Natural killer cell (primary cell): ENCODE results near the gene MARCO. TPM values are rescaled to one million over a fixed set of nuclear protein-coding genes. Genes with fewer than 3 reads are reported as not detected.
A peak's percentile ranks its signal among the peaks of the same experiment; 100 is the strongest.

Experiments used
- ATAC-seq, 3 donors: fragments of 150-1000 bp in 2 of 3; fragments of 200-7000 bp in 1 of 3; cut with Tn5 transposase; 1 replicate in 1 of 3; 2 replicates in 2 of 3; pipeline ENCODE4 v1.10.0; 2021; ENCODE audit warnings: mild to moderate bottlenecking in 2 of 3, moderate library complexity in 2 of 3
- DNase-seq, 2 donors: peaks; one replicate each; pipeline versions ENCODE4 v3.0.0 to v3.0.0-alpha.2; 2013 to 2021; ENCODE audit warnings: mixed read lengths in 1 of 2
- H3K27ac ChIP-seq: one replicate; pipeline ENCODE4 v1.5.1; 2013; ENCODE audit warnings: mild to moderate bottlenecking, low read length
- H3K27me3 ChIP-seq: one replicate; pipeline ENCODE4 v1.6.1; 2013; ENCODE audit warnings: low read length; ENCODE audit not compliant: control insufficient read depth, insufficient read depth
- H3K36me3 ChIP-seq: one replicate; pipeline ENCODE4 v1.6.1; 2013; ENCODE audit warnings: low read length; ENCODE audit not compliant: control insufficient read depth, insufficient read depth
- H3K4me1 ChIP-seq: one replicate; pipeline ENCODE4 v1.6.1; 2013; ENCODE audit warnings: low read length; ENCODE audit not compliant: control insufficient read depth, insufficient read depth
- H3K4me3 ChIP-seq: one replicate; pipeline ENCODE4 v1.5.1; 2013; ENCODE audit warnings: low read length
- H3K9me3 ChIP-seq: one replicate; pipeline ENCODE4 v1.6.1; 2013; ENCODE audit warnings: low read length; ENCODE audit not compliant: control insufficient read depth, insufficient read depth
- H3K27ac Mint-ChIP-seq, 2 donors: one replicate each; pipeline ENCODE4 v1.8.0; 2022; ENCODE audit warnings: mild to moderate bottlenecking in 2 of 2, mixed read lengths in 2 of 2, moderate library complexity in 1 of 2
- H3K27me3 Mint-ChIP-seq, 2 donors: one replicate each; pipeline ENCODE4 v1.8.0; 2022; ENCODE audit warnings: low read depth in 2 of 2, mixed read lengths in 2 of 2
- H3K36me3 Mint-ChIP-seq: one replicate; pipeline ENCODE4 v1.8.0; 2022; ENCODE audit warnings: mixed read lengths
- H3K4me1 Mint-ChIP-seq, 2 donors: one replicate each; pipeline ENCODE4 v1.8.0; 2022; ENCODE audit warnings: mixed read lengths in 2 of 2
- H3K4me3 Mint-ChIP-seq: one replicate; pipeline ENCODE4 v1.8.0; 2022; ENCODE audit warnings: mild to moderate bottlenecking, moderate library complexity, mixed read lengths
- H3K9me3 Mint-ChIP-seq, 2 donors: one replicate each; pipeline ENCODE4 v1.8.0; 2022; ENCODE audit warnings: mixed read lengths in 2 of 2
- CTCF ChIP-seq: fragments of 200-600 bp; IDR thresholded peaks from one replicate; pipeline ENCODE4 v1.8.0; 2022; ENCODE audit warnings: antibody characterized with exemption
- WGBS: methylation state at CpG from one replicate; pipeline ENCODE4 v1.1.7; 2013; ENCODE audit warnings: missing lambda C conversion rate; ENCODE audit not compliant: insufficient coverage; 5-methylcytosine and 5-hydroxymethylcytosine counted together
- intact Hi-C: fragments of 100-400 bp; cut with micrococcal nuclease; formaldehyde crosslinking; loops from one replicate; pipeline ENCODE4 v1.14.2; 2022
- total RNA-seq, 4 donors: library from RNA; stranded (reverse); fragments of 120-200 nt in 1 of 4; gene quantifications; one replicate each; pipeline versions ENCODE4 v1.2.3 to v1.2.4, GENCODE V29; 2013 to 2022

MARCO gene
- total RNA-seq, 3 donors from 2014 or later (not counting 1 experiment from before 2014, with no cell fraction given) = 0.38 to 0.75 TPM; not detected in 1

DNA sequence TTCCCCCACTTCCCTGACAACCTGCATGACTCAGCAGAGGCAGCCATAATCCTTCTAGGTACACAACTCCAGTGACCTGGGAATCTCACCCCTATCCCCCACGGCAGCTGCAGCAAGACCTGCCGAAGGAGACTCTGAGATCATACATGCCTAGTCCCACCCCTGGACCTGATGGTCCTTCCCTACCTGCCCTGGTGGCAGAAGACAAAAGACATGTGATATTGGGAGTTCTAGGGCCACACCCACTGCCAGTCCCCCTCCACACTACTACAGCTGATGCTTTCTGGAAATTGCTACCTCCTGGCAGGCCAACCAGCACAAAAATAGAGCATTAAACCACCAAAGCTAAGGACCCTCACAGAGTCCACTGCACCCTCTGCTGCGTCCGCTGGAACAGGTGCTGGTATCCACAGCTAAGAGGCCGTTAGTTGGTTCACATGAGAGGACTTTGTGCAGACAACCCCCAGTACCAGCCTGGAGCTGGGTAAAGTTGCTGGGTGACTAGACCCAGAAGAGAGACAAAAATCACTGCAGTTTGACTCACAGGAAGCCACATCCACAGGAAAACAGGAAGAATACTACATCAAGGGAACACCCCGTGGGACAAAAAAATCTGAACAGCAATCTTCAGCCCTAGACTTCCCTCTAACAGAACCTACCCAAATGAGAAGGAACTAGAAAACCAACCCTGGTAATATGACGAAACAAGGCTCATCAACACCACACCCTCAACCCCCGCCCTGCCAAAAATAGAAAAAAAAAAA is 12.5 kb downstream of the MARCO start:
- H3K4me3 Mint-ChIP-seq = no peak overlapping the region
- WGBS = 70% methylated on average over 8 of the region's 8 CpGs
- intact Hi-C loops = no loop called here
- no peaks in the 10 kb centered on the region for H3K36me3 Mint-ChIP-seq
- ATAC-seq (no peak), DNase-seq (no peak)
- TF ChIP-seq CTCF = no peak
- Histone ChIP-seq H3K4me3 (no peak overlapping the region), H3K27ac (peak overlapping the region; percentile 8), H3K4me1 (peaks cover 5% of the 10 kb centered on the region), H3K36me3 (no peaks in the 10 kb centered on the region), H3K27me3 (no peaks in the 10 kb centered on the region), H3K9me3 (no peaks in the 10 kb centered on the region)
- H3K27ac Mint-ChIP-seq = no peak overlapping the region
- H3K4me1 Mint-ChIP-seq = no peaks in the 10 kb centered on the region
- peaks cover 6 to 38% of the 10 kb centered on the region in 2 donors for H3K27me3 Mint-ChIP-seq
- peaks cover 2 to 3% of the 10 kb centered on the region in 2 donors for H3K9me3 Mint-ChIP-seq

DNA sequence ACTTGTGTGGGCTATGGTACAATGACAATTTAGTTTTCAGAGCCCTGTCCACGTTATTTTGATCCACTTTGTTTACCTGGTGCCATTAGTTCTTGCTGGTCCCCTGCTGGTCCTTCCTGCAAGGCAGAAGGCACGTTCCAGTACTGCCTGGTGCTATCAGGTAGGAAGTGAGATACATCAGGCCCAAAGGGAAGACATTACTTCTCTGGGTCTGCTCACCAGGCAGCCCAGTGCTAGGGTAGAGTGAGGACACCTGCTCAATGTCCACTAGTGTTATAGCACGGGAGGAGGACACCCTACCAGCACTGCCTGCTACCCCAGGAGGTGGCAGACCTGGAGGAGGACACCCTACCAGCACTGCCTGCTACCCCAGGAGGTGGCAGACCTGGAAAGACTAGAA is 23.7 kb downstream of the MARCO start:
- Histone ChIP-seq H3K9me3 (no peaks in the 10 kb centered on the region), H3K27me3 (no peaks in the 10 kb centered on the region), H3K4me1 (peaks cover 9% of the 10 kb centered on the region), H3K4me3 (no peak overlapping the region), H3K36me3 (no peaks in the 10 kb centered on the region), H3K27ac (no peak overlapping the region)
- Mint-ChIP-seq H3K36me3 (no peaks in the 10 kb centered on the region), H3K4me1 (no peaks in the 10 kb centered on the region), H3K27me3 (peaks cover 19 to 31% of the 10 kb centered on the region in 2 donors), H3K4me3 (no peak overlapping the region), H3K9me3 (no peaks in the 10 kb centered on the region), H3K27ac (no peak overlapping the region)
- TF ChIP-seq CTCF = no peak
- ATAC-seq (no peak), DNase-seq (no peak)
- WGBS = 56% methylated on average over 3 of the region's 3 CpGs
- intact Hi-C loops = no loop called here

DNA sequence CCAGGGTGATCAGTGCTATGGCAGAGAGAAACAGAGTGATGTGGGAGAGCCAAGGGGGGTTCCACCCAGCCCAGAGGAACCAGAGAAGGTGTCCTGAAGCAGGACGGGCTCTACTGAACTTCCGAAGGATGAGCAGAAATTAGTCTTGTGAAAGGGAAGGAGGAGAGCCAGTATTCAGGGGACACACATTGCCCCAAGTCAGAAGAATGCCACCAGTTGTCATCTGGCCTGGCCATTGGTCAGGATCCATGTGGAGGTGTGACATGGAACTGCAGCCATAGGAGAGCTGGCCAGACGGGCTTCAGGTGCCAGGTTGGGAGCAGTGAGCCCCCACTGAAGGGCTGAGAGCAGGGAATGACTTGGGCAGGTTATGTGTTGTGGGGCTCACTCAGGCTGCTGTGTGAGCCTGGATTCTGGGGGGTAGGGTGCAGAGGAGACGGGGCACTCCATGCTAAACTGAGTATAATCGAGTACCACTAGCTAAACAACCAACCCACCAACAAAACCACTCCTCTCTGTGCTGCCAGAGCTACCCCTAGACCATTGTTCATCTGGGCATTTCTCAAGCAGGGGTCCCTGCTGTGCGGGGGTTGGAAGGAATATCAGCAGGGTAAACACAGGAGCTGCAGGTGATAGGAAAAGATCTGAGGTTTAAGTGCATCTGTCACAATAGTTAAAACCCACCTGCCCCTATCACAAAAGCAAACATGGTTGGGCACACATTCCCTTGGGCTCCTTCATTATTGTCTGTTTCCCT is 25.3 kb downstream of the MARCO start:
- no peaks in the 10 kb centered on the region for H3K36me3 ChIP-seq
- H3K4me1 ChIP-seq = peaks cover 16% of the 10 kb centered on the region
- H3K27me3 ChIP-seq = no peaks in the 10 kb centered on the region
- no peak for TF ChIP-seq CTCF
- DNase-seq = no peak
- Mint-ChIP-seq H3K4me3 (no peak overlapping the region), H3K27ac (no peak overlapping the region), H3K27me3 (peaks cover 20 to 38% of the 10 kb centered on the region in 2 donors), H3K9me3 (no peaks in the 10 kb centered on the region), H3K36me3 (no peaks in the 10 kb centered on the region), H3K4me1 (no peaks in the 10 kb centered on the region)
- ATAC-seq = no peak
- WGBS = 87% methylated on average over 5 of the region's 6 CpGs
- intact Hi-C loops = no loop called here
- no peak overlapping the region for H3K27ac ChIP-seq
- H3K4me3 ChIP-seq = no peak overlapping the region
- no peaks in the 10 kb centered on the region for H3K9me3 ChIP-seq
